PC-3 (cell line): Measurements from ENCODE around the gene PSAP. TPM values are rescaled to one million over a fixed set of nuclear protein-coding genes. Genes with fewer than 3 reads are reported as not detected.

Experiments
- ATAC-seq: fragments of 200-7000 bp; cut with Tn5 transposase; 2 replicates; pipeline ENCODE4 v1.9.1; 2020; ENCODE audit warnings: mild to moderate bottlenecking, moderate library complexity
- BruUV-seq: library from RNA; stranded (reverse); fragments of 400-500 nt; replicated peaks from 2 replicates; lab custom pipeline; 2021; lab: Mats Ljungman, UMichigan
- CTCF ChIA-PET: fragments of 300-600 bp; sonication (Branson Sonifier 250); formaldehyde crosslinking; loops from one replicate; lab custom pipeline; 2022; ENCODE audit warnings: antibody characterized with exemption; lab: Charles Lee
- POLR2A ChIA-PET: fragments of 300-600 bp; sonication (Branson Sonifier 250); formaldehyde crosslinking; loops from one replicate; lab custom pipeline; 2022; ENCODE audit warnings: antibody characterized with exemption; ENCODE audit not compliant: unreplicated experiment; lab: Charles Lee
- DNase-seq: peaks from one replicate; pipeline ENCODE4 v3.0.0-alpha.2; 2015
- H2AFZ ChIP-seq: fragments of 300-600 bp; sonication (generic); 2 replicates; pipeline ENCODE4 v1.6.0; 2016; ENCODE audit warnings: antibody characterized with exemption, low read length
- H3F3A ChIP-seq: fragments of 300-600 bp; sonication (generic); one replicate; pipeline ENCODE4 v1.6.0; 2017; ENCODE audit warnings: antibody characterized with exemption, low read length, control low read depth, mild to moderate bottlenecking; ENCODE audit not compliant: unreplicated experiment
- H3K27ac ChIP-seq: fragments of 300-600 bp; sonication (generic); 2 replicates; pipeline ENCODE4 v1.5.1; 2016; ENCODE audit warnings: mild to moderate bottlenecking, low read length
- H3K27me3 ChIP-seq: fragments of 300-600 bp; sonication (generic); 2 replicates; pipeline ENCODE4 v1.6.1; 2016; ENCODE audit warnings: low read length, mixed read lengths
- H3K36me3 ChIP-seq: fragments of 300-600 bp; sonication (generic); 2 replicates; pipeline ENCODE4 v1.6.1; 2016; ENCODE audit warnings: low read depth, mixed run types, low read length, mixed read lengths
- H3K4me1 ChIP-seq: fragments of 300-600 bp; sonication (generic); 2 replicates; pipeline ENCODE4 v1.5.1; 2016; ENCODE audit warnings: low read length; ENCODE audit not compliant: insufficient read depth
- H3K4me2 ChIP-seq: fragments of 300-600 bp; sonication (generic); 2 replicates; pipeline ENCODE4 v1.6.0; 2016; ENCODE audit warnings: low read length
- H3K4me3 ChIP-seq: fragments of 300-600 bp; sonication (generic); 2 replicates; pipeline ENCODE4 v1.5.1; 2016; ENCODE audit warnings: mild to moderate bottlenecking, low read length, mixed read lengths
- H3K79me2 ChIP-seq: fragments of 300-600 bp; sonication (generic); 2 replicates; pipeline ENCODE4 v1.6.1; 2017; ENCODE audit warnings: low read length, mixed read lengths
- H3K9ac ChIP-seq: fragments of 300-600 bp; sonication (generic); 2 replicates; pipeline ENCODE4 v1.6.0; 2016; ENCODE audit warnings: mild to moderate bottlenecking, low read length
- H3K9me2 ChIP-seq: fragments of 300-600 bp; sonication (generic); replicated peaks from 2 replicates; pipeline ENCODE4 v1.6.1; 2016; ENCODE audit warnings: mixed run types, low read length, mixed read lengths
- H3K9me3 ChIP-seq: fragments of 300-600 bp; sonication (generic); 2 replicates; pipeline ENCODE4 v1.6.1; 2016; ENCODE audit warnings: low read length, mixed read lengths
- H4K20me1 ChIP-seq: fragments of 300-600 bp; sonication (generic); 2 replicates; pipeline ENCODE4 v1.6.1; 2016; ENCODE audit warnings: low read length, mixed read lengths
- EZH2 ChIP-seq: fragments of 300-600 bp; sonication (generic); IDR thresholded peaks from one replicate; pipeline ENCODE4 v1.6.1; 2017; ENCODE audit warnings: antibody characterized with exemption, mild to moderate bottlenecking, low read length; ENCODE audit not compliant: unreplicated experiment
- EZH2phosphoT487 ChIP-seq: fragments of 300-600 bp; sonication (generic); IDR thresholded peaks from 2 replicates; pipeline ENCODE4 v1.6.1; 2018; ENCODE audit warnings: mild to moderate bottlenecking, antibody characterized with exemption, low read length, borderline replicate concordance
- intact Hi-C: fragments of 100-400 bp; cut with micrococcal nuclease; formaldehyde crosslinking; loops from 2 replicates; pipeline ENCODE4 v1.9.0; 2023
- total RNA-seq: library from RNA; depleted of rRNA; stranded (reverse); fragments of >200 nt; gene quantifications from 2 replicates; pipeline ENCODE4 v1.2.3, GENCODE V29; 2014
- TF ChIP-seq, protein P1 (sequence below): fragments of 300-600 bp; sonication (generic); conservative IDR thresholded peaks from 2 replicates; pipeline ENCODE4 v1.5.1; 2017; ENCODE audit warnings: antibody characterized with exemption, low read depth, mild to moderate bottlenecking, low read length

The PSAP gene
- total RNA-seq, 1 experiment from 2014 or later: 334 TPM

GRCh38 chr10:71865561-71866041, 14.6 kb upstream of the PSAP start:
- ChIA-PET CTCF (interaction anchor here (0.6 kb wide), 1 partner anchor 38 kb away, joined by 3 read pairs; no protein-coding TSS in a partner anchor), POLR2A (no interaction called here)
- peaks cover 22% of the 10 kb centered on the region for H3K4me1 ChIP-seq
- H3F3A ChIP-seq: peaks cover 3% of the 10 kb centered on the region
- H3K27ac ChIP-seq: no peak overlapping the region
- no peak overlapping the region for H3K4me3 ChIP-seq
- no peaks in the 10 kb centered on the region for H4K20me1 ChIP-seq
- no peaks in the 10 kb centered on the region for H3K36me3 ChIP-seq
- H3K9me2 ChIP-seq: no peaks in the 10 kb centered on the region
- no peak overlapping the region for H2AFZ ChIP-seq
- no peaks in the 10 kb centered on the region for H3K79me2 ChIP-seq
- H3K4me2 ChIP-seq: 0 out of 2 replicates have a peak overlapping the region, but pooled peaks have one; percentile 31
- ATAC-seq (no peak), DNase-seq (no peak)
- TF ChIP-seq, protein P1, sequence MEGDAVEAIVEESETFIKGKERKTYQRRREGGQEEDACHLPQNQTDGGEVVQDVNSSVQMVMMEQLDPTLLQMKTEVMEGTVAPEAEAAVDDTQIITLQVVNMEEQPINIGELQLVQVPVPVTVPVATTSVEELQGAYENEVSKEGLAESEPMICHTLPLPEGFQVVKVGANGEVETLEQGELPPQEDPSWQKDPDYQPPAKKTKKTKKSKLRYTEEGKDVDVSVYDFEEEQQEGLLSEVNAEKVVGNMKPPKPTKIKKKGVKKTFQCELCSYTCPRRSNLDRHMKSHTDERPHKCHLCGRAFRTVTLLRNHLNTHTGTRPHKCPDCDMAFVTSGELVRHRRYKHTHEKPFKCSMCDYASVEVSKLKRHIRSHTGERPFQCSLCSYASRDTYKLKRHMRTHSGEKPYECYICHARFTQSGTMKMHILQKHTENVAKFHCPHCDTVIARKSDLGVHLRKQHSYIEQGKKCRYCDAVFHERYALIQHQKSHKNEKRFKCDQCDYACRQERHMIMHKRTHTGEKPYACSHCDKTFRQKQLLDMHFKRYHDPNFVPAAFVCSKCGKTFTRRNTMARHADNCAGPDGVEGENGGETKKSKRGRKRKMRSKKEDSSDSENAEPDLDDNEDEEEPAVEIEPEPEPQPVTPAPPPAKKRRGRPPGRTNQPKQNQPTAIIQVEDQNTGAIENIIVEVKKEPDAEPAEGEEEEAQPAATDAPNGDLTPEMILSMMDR: no peak
- no peaks in the 10 kb centered on the region for H3K27me3 ChIP-seq
- BruUV-seq: no TSS peak
- no peaks in the 10 kb centered on the region for H3K9me3 ChIP-seq
- H3K9ac ChIP-seq: no peak overlapping the region
- intact Hi-C loops: no loop called here

DNA sequence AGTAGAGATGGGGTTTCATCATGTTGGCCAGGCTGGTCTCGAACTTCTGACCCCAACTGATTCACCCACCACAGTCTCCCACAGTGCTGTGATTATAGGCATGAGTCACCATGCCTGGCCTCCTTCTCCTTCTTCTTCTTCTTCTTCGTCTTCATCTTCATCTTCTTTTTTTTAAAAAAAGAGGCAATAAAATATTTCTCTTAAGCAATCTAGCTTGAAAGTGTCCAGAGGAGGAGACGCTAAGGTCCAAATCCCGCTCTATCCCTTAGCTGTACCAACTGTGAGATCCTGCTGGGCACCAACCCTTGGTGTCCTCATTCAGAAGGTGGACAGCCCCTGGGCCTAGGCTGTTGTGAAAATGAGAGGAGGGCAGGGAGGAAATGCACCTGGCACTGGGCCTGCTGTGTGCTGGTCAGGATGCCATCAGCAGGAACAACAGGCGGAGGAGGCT, 13.9 kb upstream of the PSAP start:
- no peak overlapping the region for H2AFZ ChIP-seq
- no peaks in the 10 kb centered on the region for H4K20me1 ChIP-seq
- H3K9me3 ChIP-seq: no peaks in the 10 kb centered on the region
- 0 out of 2 replicates have a peak overlapping the region, but pooled peaks have one; percentile 26 for H3K27ac ChIP-seq
- H3K4me1 ChIP-seq: peaks cover 27% of the 10 kb centered on the region
- POLR2A ChIA-PET: no interaction called here
- CTCF ChIA-PET: interaction anchor here (0.6 kb wide), 1 partner anchor 39 kb away, joined by 3 read pairs; no protein-coding TSS in a partner anchor
- H3K9ac ChIP-seq: no peak overlapping the region
- TF ChIP-seq, protein P1: no peak
- TF ChIP-seq EZH2 (no peak), EZH2phosphoT487 (no peak)
- H3K4me3 ChIP-seq: no peak overlapping the region
- intact Hi-C loops: no loop called here
- BruUV-seq: no TSS peak
- 0 out of 2 replicates have a peak overlapping the region, but pooled peaks have one; percentile 31 for H3K4me2 ChIP-seq
- ATAC-seq (no peak), DNase-seq (peak; percentile 40)
- no peaks in the 10 kb centered on the region for H3K9me2 ChIP-seq
- no peaks in the 10 kb centered on the region for H3K27me3 ChIP-seq
- no peaks in the 10 kb centered on the region for H3K79me2 ChIP-seq
- H3K36me3 ChIP-seq: no peaks in the 10 kb centered on the region
- H3F3A ChIP-seq: peaks cover 3% of the 10 kb centered on the region

GRCh38 chr10:71863203-71863602, 12.2 kb upstream of the PSAP start:
- Histone ChIP-seq H3K4me3 (no peak overlapping the region), H3K9me3 (no peaks in the 10 kb centered on the region), H2AFZ (no peak overlapping the region), H3K4me2 (no peak overlapping the region), H3K4me1 (peaks cover 32% of the 10 kb centered on the region), H4K20me1 (no peaks in the 10 kb centered on the region), H3K9ac (no peak overlapping the region), H3F3A (peaks cover 3% of the 10 kb centered on the region), H3K36me3 (no peaks in the 10 kb centered on the region), H3K27ac (no peak overlapping the region), H3K79me2 (no peaks in the 10 kb centered on the region), H3K27me3 (no peaks in the 10 kb centered on the region), H3K9me2 (no peaks in the 10 kb centered on the region)
- ChIA-PET CTCF (no interaction called here), POLR2A (no interaction called here)
- BruUV-seq: no TSS peak
- intact Hi-C loops: no loop called here
- TF ChIP-seq, protein P1: no peak
- TF ChIP-seq EZH2phosphoT487: no peak
- no peak for TF ChIP-seq EZH2
- ATAC-seq: no peak
- DNase-seq: no peak
